ENCODE data around the gene FLNB. TPM values are rescaled to one million over a fixed set of nuclear protein-coding genes. Genes with fewer than 3 reads are reported as not detected.
A peak's percentile ranks its signal among the peaks of the same experiment; 100 is the strongest.

FLNB gene
- total RNA-seq, 4 donors from 2014 or later: 60.2 to 138 (median 96.2) TPM

- Histone ChIP-seq H3K27ac (peak overlapping the region in 3 of 4 donors; percentile 49 to 71 (median 54)), H3K36me3 (peaks cover 0 to 97% of the 10 kb centered on the region in 2 donors), H3K9me3 (no peaks in the 10 kb centered on the region), H3K4me3 (no peak overlapping the region), H3K27me3 (no peaks in the 10 kb centered on the region), H3K4me1 (peaks cover 0 to 48% (median 15%) of the 10 kb centered on the region in 3 donors)
- TF ChIP-seq POLR2AphosphoS5 (IDR thresholded peaks at IDR 0.05) (no peak), EP300 (IDR thresholded peaks at IDR 0.05) (no peak), POLR2A (IDR thresholded peaks at IDR 0.05) (no peak), CTCF (IDR thresholded peaks at IDR 0.05) (no peak)
- WGBS, 2 donors (ENCODE audit: low coverage in 1 of 2): 39 to 58% methylated on average over 8 of the region's 8 CpGs
- no peak for ATAC-seq
Observed at GRCh38 chr3:58104151-58104550, 95.9 kb downstream of the FLNB start.

- Histone ChIP-seq H3K36me3 (peaks cover 0 to 97% of the 10 kb centered on the region in 2 donors), H3K27ac (peak overlapping the region in 2 of 4 donors; percentile 54 to 71)
- ATAC-seq: no peak
Observed at GRCh38 chr3:58104712-58105111, 96.5 kb downstream of the FLNB start.

GRCh38 chr3:58105196-58105595 is 97.0 kb downstream of the FLNB start:
- Histone ChIP-seq H3K4me1 (peaks cover 0 to 40% (median 15%) of the 10 kb centered on the region in 3 donors), H3K27me3 (no peaks in the 10 kb centered on the region), H3K9me3 (no peaks in the 10 kb centered on the region), H3K4me3 (no peak overlapping the region), H3K27ac (peak overlapping the region in 2 of 4 donors; percentile 54 to 71), H3K36me3 (peaks cover 0 to 99% of the 10 kb centered on the region in 2 donors)
- TF ChIP-seq CTCF (IDR thresholded peaks at IDR 0.05) (no peak), EP300 (IDR thresholded peaks at IDR 0.05) (no peak), POLR2A (IDR thresholded peaks at IDR 0.05) (no peak), POLR2AphosphoS5 (IDR thresholded peaks at IDR 0.05) (no peak)
- WGBS, 2 donors (ENCODE audit: low coverage in 1 of 2): 50 to 73% methylated on average over 1 to 3 of the region's 3 CpGs
- no peak for ATAC-seq

More at GRCh38 chr3:58104712-58105111, 96.5 kb downstream of the FLNB start:
- H3K9me3 ChIP-seq: no peaks in the 10 kb centered on the region
- peaks cover 0 to 44% (median 15%) of the 10 kb centered on the region in 3 donors for H3K4me1 ChIP-seq
- TF ChIP-seq EP300 (IDR thresholded peaks at IDR 0.05) (no peak), POLR2A (IDR thresholded peaks at IDR 0.05) (no peak), CTCF (IDR thresholded peaks at IDR 0.05) (no peak), POLR2AphosphoS5 (IDR thresholded peaks at IDR 0.05) (no peak)
- no peak overlapping the region for H3K4me3 ChIP-seq
- WGBS, 2 donors (ENCODE audit: low coverage in 1 of 2): 80 to 100% methylated on average over 1 of the region's 2 CpGs
- H3K27me3 ChIP-seq: no peaks in the 10 kb centered on the region

GRCh38 chr3:58106061-58106460 is 97.8 kb downstream of the FLNB start:
- H3K27me3 ChIP-seq: no peaks in the 10 kb centered on the region
- no peaks in the 10 kb centered on the region for H3K9me3 ChIP-seq
- H3K4me1 ChIP-seq: peaks cover 0 to 40% (median 15%) of the 10 kb centered on the region in 3 donors
- H3K4me3 ChIP-seq: no peak overlapping the region
- 85 to 91% methylated on average over 1 to 2 of the region's 2 CpGs for WGBS, 2 donors (ENCODE audit: low coverage in 1 of 2)
- H3K27ac ChIP-seq: no peak overlapping the region
- ATAC-seq: no peak
- peaks cover 0 to 99% of the 10 kb centered on the region in 2 donors for H3K36me3 ChIP-seq
- TF ChIP-seq POLR2AphosphoS5 (IDR thresholded peaks at IDR 0.05) (no peak), EP300 (IDR thresholded peaks at IDR 0.05) (no peak), CTCF (IDR thresholded peaks at IDR 0.05) (no peak), POLR2A (IDR thresholded peaks at IDR 0.05) (no peak)

- H3K4me3 ChIP-seq: no peak overlapping the region
- H3K27ac ChIP-seq: no peak overlapping the region
- TF ChIP-seq POLR2AphosphoS5 (IDR thresholded peaks at IDR 0.05) (no peak), POLR2A (IDR thresholded peaks at IDR 0.05) (no peak), EP300 (IDR thresholded peaks at IDR 0.05) (no peak), CTCF (IDR thresholded peaks at IDR 0.05) (no peak)
- no peaks in the 10 kb centered on the region for H3K27me3 ChIP-seq
- H3K4me1 ChIP-seq: peaks cover 0 to 37% (median 15%) of the 10 kb centered on the region in 3 donors
- ATAC-seq: no peak
- H3K9me3 ChIP-seq: no peaks in the 10 kb centered on the region
- peaks cover 0 to 99% of the 10 kb centered on the region in 2 donors for H3K36me3 ChIP-seq
- 85 to 100% methylated on average over 2 to 8 of the region's 8 CpGs for WGBS, 2 donors (ENCODE audit: low coverage in 1 of 2)
Observed at GRCh38 chr3:58106640-58107039, 98.4 kb downstream of the FLNB start.
